Amniotic epithelial cell (primary cell): Measurements from ENCODE around the gene SEMA3E.
"Not testable (repeated sequence)": the region's sequence is repeated elsewhere in the genome, so short reads cannot be mapped to it uniquely, and the experiment has no call there.

Experiments
- DNase-seq: peaks from one replicate; pipeline ENCODE4 v3.0.0-alpha.2; 2010; ENCODE audit warnings: low read depth

Gene SEMA3E

GRCh38 chr7:83486957-83487356, 162.0 kb downstream of the SEMA3E start:
- DNase-seq: peak; percentile 6

GRCh38 chr7:83486536-83486935, 162.4 kb downstream of the SEMA3E start:
- no peak for DNase-seq

GRCh38 chr7:83484826-83485225, 164.1 kb downstream of the SEMA3E start:
- DNase-seq: no peak

GRCh38 chr7:83484266-83484665, 164.7 kb downstream of the SEMA3E start:
- no peak for DNase-seq

- no peak for DNase-seq
These were observed 170.3 kb downstream of the SEMA3E start for GRCh38 chr7:83478616-83479015.

GRCh38 chr7:83476511-83477050, 172.4 kb downstream of the SEMA3E start:
- DNase-seq: no peak

- DNase-seq: no peak
These were observed 173.5 kb downstream of the SEMA3E start for GRCh38 chr7:83475420-83475819.

- no peak for DNase-seq
These were observed 176.6 kb downstream of the SEMA3E start for GRCh38 chr7:83472376-83472775.

GRCh38 chr7:83469491-83469890, 179.4 kb downstream of the SEMA3E start:
- no peak for DNase-seq

GRCh38 chr7:83469076-83469475, 179.9 kb downstream of the SEMA3E start:
- DNase-seq: peak; percentile 57

- DNase-seq: peak; percentile 98
These were observed 180.6 kb downstream of the SEMA3E start for GRCh38 chr7:83468251-83468739.

- no peak for DNase-seq
These were observed 181.4 kb downstream of the SEMA3E start for GRCh38 chr7:83467493-83467892.

- no peak for DNase-seq
These were observed 182.0 kb downstream of the SEMA3E start for GRCh38 chr7:83466956-83467355.

GRCh38 chr7:83466187-83466923, 182.6 kb downstream of the SEMA3E start:
- DNase-seq: no peak

- DNase-seq: no peak
These were observed 183.3 kb downstream of the SEMA3E start for GRCh38 chr7:83465643-83466042.

GRCh38 chr7:83461820-83462219, 187.1 kb downstream of the SEMA3E start:
- DNase-seq: not testable (repeated sequence)

- not testable (repeated sequence) for DNase-seq
These were observed 188.8 kb downstream of the SEMA3E start for GRCh38 chr7:83459930-83460653.

GRCh38 chr7:83459101-83459929, 189.6 kb downstream of the SEMA3E start:
- not testable (repeated sequence) for DNase-seq

- DNase-seq: no peak
These were observed 191.7 kb downstream of the SEMA3E start for GRCh38 chr7:83457022-83457892.

GRCh38 chr7:83456413-83456812, 192.5 kb downstream of the SEMA3E start:
- no peak for DNase-seq

- DNase-seq: no peak
These were observed 193.3 kb downstream of the SEMA3E start for GRCh38 chr7:83455612-83456011.
